ENCODE measurements around the gene NLGN1.

The NLGN1 gene

GRCh38 chr3:174302746-174303315 lies 905.3 kb downstream of the NLGN1 start:
- no peaks in the 10 kb centered on the region for H3K4me1 ChIP-seq (ENCODE audit: insufficient read depth, low read length)
- no peaks in the 10 kb centered on the region for H3K36me3 ChIP-seq (ENCODE audit: insufficient read depth, low read length)
- H3K9me3 ChIP-seq (ENCODE audit: control insufficient read depth, insufficient read depth, low read length): no peaks in the 10 kb centered on the region
- H3K9ac ChIP-seq (ENCODE audit: low read depth, low read length): no peak overlapping the region

- no peaks in the 10 kb centered on the region for H3K36me3 ChIP-seq (ENCODE audit: insufficient read depth, low read length)
- H3K9ac ChIP-seq (ENCODE audit: low read depth, low read length): no peak overlapping the region
- no peaks in the 10 kb centered on the region for H3K4me1 ChIP-seq (ENCODE audit: insufficient read depth, low read length)
- no peaks in the 10 kb centered on the region for H3K9me3 ChIP-seq (ENCODE audit: control insufficient read depth, insufficient read depth, low read length)
These were observed 906.5 kb downstream of the NLGN1 start for GRCh38 chr3:174303907-174304560.

GRCh38 chr3:174308736-174309135 lies 911.2 kb downstream of the NLGN1 start:
- no peaks in the 10 kb centered on the region for H3K36me3 ChIP-seq (ENCODE audit: insufficient read depth, low read length)
- no peaks in the 10 kb centered on the region for H3K9me3 ChIP-seq (ENCODE audit: control insufficient read depth, insufficient read depth, low read length)
- H3K4me1 ChIP-seq (ENCODE audit: insufficient read depth, low read length): no peaks in the 10 kb centered on the region
- H3K9ac ChIP-seq (ENCODE audit: low read depth, low read length): no peak overlapping the region

GRCh38 chr3:174310475-174310983 lies 913.0 kb downstream of the NLGN1 start:
- Histone ChIP-seq H3K36me3 (ENCODE audit: insufficient read depth, low read length) (no peaks in the 10 kb centered on the region), H3K9ac (ENCODE audit: low read depth, low read length) (no peak overlapping the region), H3K9me3 (ENCODE audit: control insufficient read depth, insufficient read depth, low read length) (no peaks in the 10 kb centered on the region), H3K4me1 (ENCODE audit: insufficient read depth, low read length) (no peaks in the 10 kb centered on the region)

GRCh38 chr3:174315225-174315624 lies 917.7 kb downstream of the NLGN1 start:
- no peaks in the 10 kb centered on the region for H3K36me3 ChIP-seq (ENCODE audit: insufficient read depth, low read length)
- no peaks in the 10 kb centered on the region for H3K9me3 ChIP-seq (ENCODE audit: control insufficient read depth, insufficient read depth, low read length)
- no peak overlapping the region for H3K9ac ChIP-seq (ENCODE audit: low read depth, low read length)
- H3K4me1 ChIP-seq (ENCODE audit: insufficient read depth, low read length): peaks cover 14% of the 10 kb centered on the region

- Histone ChIP-seq H3K4me1 (ENCODE audit: insufficient read depth, low read length) (peaks cover 14% of the 10 kb centered on the region), H3K36me3 (ENCODE audit: insufficient read depth, low read length) (no peaks in the 10 kb centered on the region), H3K9me3 (ENCODE audit: control insufficient read depth, insufficient read depth, low read length) (no peaks in the 10 kb centered on the region), H3K9ac (ENCODE audit: low read depth, low read length) (no peak overlapping the region)
These were observed 919.5 kb downstream of the NLGN1 start for GRCh38 chr3:174317005-174317404.

- Histone ChIP-seq H3K9ac (ENCODE audit: low read depth, low read length) (no peak overlapping the region), H3K9me3 (ENCODE audit: control insufficient read depth, insufficient read depth, low read length) (no peaks in the 10 kb centered on the region), H3K36me3 (ENCODE audit: insufficient read depth, low read length) (no peaks in the 10 kb centered on the region), H3K4me1 (ENCODE audit: insufficient read depth, low read length) (peaks cover 14% of the 10 kb centered on the region)
These were observed 920.6 kb downstream of the NLGN1 start for GRCh38 chr3:174318181-174318580.

- H3K9ac ChIP-seq (ENCODE audit: low read depth, low read length): no peak overlapping the region
- H3K4me1 ChIP-seq (ENCODE audit: insufficient read depth, low read length): peaks cover 19% of the 10 kb centered on the region
- no peaks in the 10 kb centered on the region for H3K9me3 ChIP-seq (ENCODE audit: control insufficient read depth, insufficient read depth, low read length)
- no peaks in the 10 kb centered on the region for H3K36me3 ChIP-seq (ENCODE audit: insufficient read depth, low read length)
These were observed 924.0 kb downstream of the NLGN1 start for GRCh38 chr3:174321548-174321947.

- no peaks in the 10 kb centered on the region for H3K36me3 ChIP-seq (ENCODE audit: insufficient read depth, low read length)
- H3K9ac ChIP-seq (ENCODE audit: low read depth, low read length): no peak overlapping the region
- peaks cover 19% of the 10 kb centered on the region for H3K4me1 ChIP-seq (ENCODE audit: insufficient read depth, low read length)
- no peaks in the 10 kb centered on the region for H3K9me3 ChIP-seq (ENCODE audit: control insufficient read depth, insufficient read depth, low read length)
These were observed 925.2 kb downstream of the NLGN1 start for GRCh38 chr3:174322789-174323188.

GRCh38 chr3:174325171-174325570 lies 927.6 kb downstream of the NLGN1 start:
- no peak overlapping the region for H3K9ac ChIP-seq (ENCODE audit: low read depth, low read length)
- H3K36me3 ChIP-seq (ENCODE audit: insufficient read depth, low read length): no peaks in the 10 kb centered on the region
- no peaks in the 10 kb centered on the region for H3K9me3 ChIP-seq (ENCODE audit: control insufficient read depth, insufficient read depth, low read length)
- H3K4me1 ChIP-seq (ENCODE audit: insufficient read depth, low read length): peaks cover 5% of the 10 kb centered on the region; the same call in 1 of the 2 replicates

- Histone ChIP-seq H3K9me3 (ENCODE audit: control insufficient read depth, insufficient read depth, low read length) (no peaks in the 10 kb centered on the region), H3K9ac (ENCODE audit: low read depth, low read length) (no peak overlapping the region), H3K36me3 (ENCODE audit: insufficient read depth, low read length) (no peaks in the 10 kb centered on the region), H3K4me1 (ENCODE audit: insufficient read depth, low read length) (peaks cover 7% of the 10 kb centered on the region; the same call in 1 of the 2 replicates)
These were observed 928.5 kb downstream of the NLGN1 start for GRCh38 chr3:174325834-174326700.

GRCh38 chr3:174329321-174329720 lies 931.8 kb downstream of the NLGN1 start:
- Histone ChIP-seq H3K36me3 (ENCODE audit: insufficient read depth, low read length) (no peaks in the 10 kb centered on the region), H3K9me3 (ENCODE audit: control insufficient read depth, insufficient read depth, low read length) (no peaks in the 10 kb centered on the region), H3K9ac (ENCODE audit: low read depth, low read length) (no peak overlapping the region), H3K4me1 (ENCODE audit: insufficient read depth, low read length) (peaks cover 15% of the 10 kb centered on the region; the same call in 1 of the 2 replicates)

GRCh38 chr3:174330303-174330702 lies 932.8 kb downstream of the NLGN1 start:
- Histone ChIP-seq H3K4me1 (ENCODE audit: insufficient read depth, low read length) (peaks cover 15% of the 10 kb centered on the region; the same call in 1 of the 2 replicates), H3K36me3 (ENCODE audit: insufficient read depth, low read length) (no peaks in the 10 kb centered on the region), H3K9ac (ENCODE audit: low read depth, low read length) (no peak overlapping the region), H3K9me3 (ENCODE audit: control insufficient read depth, insufficient read depth, low read length) (no peaks in the 10 kb centered on the region)

GRCh38 chr3:174331095-174331800 lies 933.7 kb downstream of the NLGN1 start:
- no peaks in the 10 kb centered on the region for H3K36me3 ChIP-seq (ENCODE audit: insufficient read depth, low read length)
- H3K9ac ChIP-seq (ENCODE audit: low read depth, low read length): no peak overlapping the region
- peaks cover 16% of the 10 kb centered on the region; the same call in 1 of the 2 replicates for H3K4me1 ChIP-seq (ENCODE audit: insufficient read depth, low read length)
- H3K9me3 ChIP-seq (ENCODE audit: control insufficient read depth, insufficient read depth, low read length): no peaks in the 10 kb centered on the region
